GM21786 (cell line): Measurements from ENCODE around the gene MRC2.

Source experiments
- ATAC-seq: cut with Tn5 transposase; IDR thresholded peaks from one replicate; pipeline ENCODE4 v1.9.1; 2021; ENCODE audit not compliant: unreplicated experiment

MRC2 gene

GRCh38 chr17:62660629-62661118 lies 33.2 kb downstream of the MRC2 start:
- ATAC-seq = no peak

- no peak for ATAC-seq
Observed at GRCh38 chr17:62661337-62661736, 33.9 kb downstream of the MRC2 start.

GRCh38 chr17:62662855-62663254 lies 35.4 kb downstream of the MRC2 start:
- no peak for ATAC-seq

- ATAC-seq = no peak
Observed at GRCh38 chr17:62663304-62663703, 35.8 kb downstream of the MRC2 start.

- ATAC-seq = no peak
Observed at GRCh38 chr17:62664336-62665120, 37.1 kb downstream of the MRC2 start.

GRCh38 chr17:62665599-62665998 lies 38.1 kb downstream of the MRC2 start:
- no peak for ATAC-seq

GRCh38 chr17:62666061-62666800 lies 38.8 kb downstream of the MRC2 start:
- ATAC-seq = no peak

GRCh38 chr17:62666801-62667591 lies 39.5 kb downstream of the MRC2 start:
- ATAC-seq = no peak

- no peak for ATAC-seq
Observed at GRCh38 chr17:62668091-62668804, 40.8 kb downstream of the MRC2 start.

- ATAC-seq = no peak
Observed at GRCh38 chr17:62670202-62670821, 42.8 kb downstream of the MRC2 start.

GRCh38 chr17:62671553-62671952 lies 44.1 kb downstream of the MRC2 start:
- no peak for ATAC-seq

GRCh38 chr17:62672957-62673356 lies 45.5 kb downstream of the MRC2 start:
- no peak for ATAC-seq

GRCh38 chr17:62673614-62674362 lies 46.3 kb downstream of the MRC2 start:
- no peak for ATAC-seq

GRCh38 chr17:62674363-62674739 lies 46.9 kb downstream of the MRC2 start:
- no peak for ATAC-seq

- ATAC-seq = no peak
Observed at GRCh38 chr17:62674841-62675240, 47.4 kb downstream of the MRC2 start.

- ATAC-seq = no peak
Observed at GRCh38 chr17:62675260-62675659, 47.8 kb downstream of the MRC2 start.

- ATAC-seq = no peak
Observed at GRCh38 chr17:62675701-62676100, 48.2 kb downstream of the MRC2 start.

- no peak for ATAC-seq
Observed at GRCh38 chr17:62676231-62676943, 48.9 kb downstream of the MRC2 start.

GRCh38 chr17:62676952-62677596 lies 49.6 kb downstream of the MRC2 start:
- no peak for ATAC-seq
